PFSK-1 (cell line): ENCODE data around the gene PA2G4.

ENCODE experiments used
- POLR2AphosphoS5 ChIP-seq: IDR thresholded peaks from 2 replicates; pipeline ENCODE4 v1.6.1; 2012; ENCODE audit warnings: low read depth, mild to moderate bottlenecking, control low read depth, low read length, moderate library complexity
- REST ChIP-seq, 2 experiments: IDR thresholded peaks; 2 replicates each; pipeline versions ENCODE4 v1.6.1 to v1.8.0; 2011 to 2012; ENCODE audit warnings: low read depth in 2 of 2, low read length in 2 of 2, control low read depth in 1 of 2, inconsistent platforms in 1 of 2, mild to moderate bottlenecking in 1 of 2, moderate library complexity in 1 of 2; ENCODE audit not compliant: insufficient read depth in 1 of 2
- SIN3A ChIP-seq: IDR thresholded peaks from 2 replicates; pipeline ENCODE4 v1.6.1; 2012; ENCODE audit warnings: mild to moderate bottlenecking, low read length, moderate library complexity, borderline replicate concordance; ENCODE audit not compliant: insufficient read depth
- TAF1 ChIP-seq: IDR thresholded peaks from 2 replicates; pipeline ENCODE4 v1.6.1; 2012; ENCODE audit warnings: low read length, control low read depth, borderline replicate concordance; ENCODE audit not compliant: insufficient read depth

- TF ChIP-seq SIN3A, result peak; percentile 77; the same call in 1 of the 2 replicates
- TF ChIP-seq REST (IDR thresholded peaks at IDR 0.05; ENCODE audit: insufficient read depth in 1 of 2, low read depth in 2 of 2, low read length in 2 of 2), result 0 out of 4 replicates have a peak, but pooled peaks of 1 of the 2 experiments have one; percentile 24
- TF ChIP-seq POLR2AphosphoS5, result peak; percentile 25; the same call in 1 of the 2 replicates
- TF ChIP-seq TAF1, result 0 out of 2 replicates have a peak, but pooled peaks have one; percentile 21
Observed at GRCh38 chr12:56119361-56119796, 15.0 kb downstream of the PA2G4 start.
